NCI-H1092 (cell line): ENCODE results near the gene AARSD1.
"Not testable (repeated sequence)": the region's sequence is repeated elsewhere in the genome, so short reads cannot be mapped to it uniquely, and the experiment has no call there.

ENCODE experiments used
- DNase-seq: peaks from one replicate; lab custom pipeline; 2025; lab: John Stamatoyannopoulos, UW

Gene AARSD1

GRCh38 chr17:42980766-42981397, 16.6 kb upstream of the AARSD1 start:
- DNase-seq = peak; percentile 35

GRCh38 chr17:42980274-42980765, 16.1 kb upstream of the AARSD1 start, which contains the start of gene RUNDC1:
Gene RUNDC1, plus strand, starts transcription at chr17:42980565. Its CDS starts 12 bp downstream, at chr17:42980577.
- peak; percentile 89 for DNase-seq

DNA sequence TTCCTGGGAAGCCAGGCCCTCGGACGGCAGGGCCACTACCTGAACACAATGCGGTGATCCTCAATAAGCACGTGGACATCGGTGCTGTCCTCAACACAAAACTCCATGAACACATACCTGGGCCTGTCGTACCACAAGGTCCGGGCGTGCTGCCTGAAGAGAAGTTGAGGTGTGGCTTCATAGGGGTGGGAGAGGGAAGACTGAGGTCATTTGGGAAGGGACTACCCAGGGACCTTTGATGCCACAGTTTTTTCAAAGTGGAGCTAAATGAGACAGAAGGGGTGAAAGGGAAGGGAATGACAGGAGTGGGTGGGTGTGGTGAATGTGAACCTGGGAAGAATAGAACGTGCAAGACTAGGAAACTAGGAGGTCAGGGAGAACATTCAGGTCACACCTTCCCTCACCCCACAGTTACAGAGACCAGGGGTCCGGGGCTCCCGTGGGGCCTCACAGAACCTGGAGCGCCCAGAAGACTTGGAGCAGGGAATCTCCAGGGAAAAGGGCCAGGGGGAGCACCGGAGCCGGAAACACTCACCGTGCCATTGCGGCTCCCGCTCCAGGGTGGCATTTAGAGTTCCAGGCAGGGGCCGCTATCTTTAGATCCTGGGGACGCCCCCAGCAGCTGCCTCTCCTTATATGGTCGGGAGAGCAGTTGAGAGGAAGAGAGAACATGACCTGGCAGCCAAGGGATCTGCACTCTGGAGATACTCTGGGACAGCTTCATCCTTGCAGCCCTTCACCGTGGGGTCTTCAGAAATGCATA, 15.4 kb upstream of the AARSD1 start, which contains the start of gene PTGES3L:
TSS of gene PTGES3L (minus strand) at position 570 of the 763 bp plus-strand sequence. CDS start at position 543, 27 bp downstream.
- peak; percentile 72 for DNase-seq

- not testable (repeated sequence) for DNase-seq
Measured at GRCh38 chr17:42975701-42976100, 11.4 kb upstream of the AARSD1 start.

- DNase-seq = no peak
Measured at GRCh38 chr17:42975265-42975664, 11.0 kb upstream of the AARSD1 start.

DNA sequence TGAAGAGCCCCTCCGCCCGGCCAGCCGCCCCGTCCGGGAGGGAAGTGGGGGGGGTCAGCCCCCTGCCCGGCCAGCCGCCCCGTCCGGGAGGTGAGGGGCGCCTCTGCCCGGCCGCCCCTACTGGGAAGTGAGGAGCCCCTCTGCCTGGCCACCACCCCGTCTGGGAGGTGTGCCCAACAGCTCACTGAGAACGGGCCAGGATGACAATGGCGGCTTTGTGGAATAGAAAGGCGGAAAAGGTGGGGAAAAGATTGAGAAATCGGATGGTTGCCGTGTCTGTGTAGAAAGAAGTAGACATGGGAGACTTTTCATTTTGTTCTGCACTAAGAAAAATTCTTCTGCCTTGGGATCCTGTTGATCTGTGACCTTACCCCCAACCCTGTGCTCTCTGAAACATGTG, 9.1 kb upstream of the AARSD1 start:
- not testable (repeated sequence) for DNase-seq

GRCh38 chr17:42971589-42971988, 7.3 kb upstream of the AARSD1 start:
- DNase-seq = no peak

DNA sequence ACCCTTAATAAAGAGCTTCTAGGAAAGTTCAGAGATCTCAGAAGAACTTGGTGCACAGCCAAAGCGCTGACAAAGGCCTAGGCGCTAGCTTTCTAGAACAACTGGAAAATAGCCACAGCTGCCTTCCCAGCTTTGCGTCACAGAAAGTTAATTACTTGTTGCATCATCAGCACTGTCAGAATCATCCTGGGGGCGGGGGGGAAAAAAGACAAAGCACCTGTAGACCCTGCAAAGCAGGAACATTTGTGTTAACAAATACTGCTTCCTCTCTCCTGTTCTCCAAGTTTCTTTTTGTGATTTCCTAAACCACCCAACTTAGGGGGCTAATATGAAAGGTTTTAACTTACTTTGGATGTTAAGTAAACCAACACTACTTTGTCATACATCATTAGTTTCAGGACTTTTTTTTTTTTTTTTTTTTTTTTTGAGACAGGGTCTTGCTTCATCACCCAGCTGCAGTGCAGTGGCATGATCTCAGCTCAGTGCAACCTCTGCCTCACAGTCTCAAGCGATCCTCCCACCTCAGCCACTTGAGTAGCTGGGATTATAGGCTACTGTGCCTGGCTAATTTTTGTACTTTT, 4.8 kb upstream of the AARSD1 start:
- no peak for DNase-seq

- DNase-seq = no peak
Measured at GRCh38 chr17:42967925-42968324, 3.7 kb upstream of the AARSD1 start.

DNA sequence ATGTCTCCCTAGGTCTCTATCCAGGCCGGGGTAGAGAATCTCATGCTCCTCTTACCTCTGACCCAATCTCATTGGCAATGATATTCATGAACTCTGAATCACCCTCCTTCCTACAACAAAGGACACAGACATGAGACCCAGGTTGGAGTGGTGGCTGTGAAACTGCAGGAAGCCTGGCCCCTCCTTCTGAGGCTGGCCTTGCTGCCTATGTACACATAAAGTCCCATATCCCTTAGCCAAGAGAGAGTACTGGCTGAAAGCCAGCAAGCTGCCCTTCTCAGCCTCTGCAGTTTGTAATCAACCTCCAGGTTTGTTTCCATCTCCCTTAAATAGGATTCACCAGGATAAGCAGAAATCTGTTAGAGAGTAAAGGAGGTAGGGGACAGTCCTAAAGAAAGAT, 10.6 kb downstream of the AARSD1 start:
- DNase-seq = no peak

- no peak for DNase-seq
Measured at GRCh38 chr17:42950044-42950783, 14.0 kb downstream of the AARSD1 start.

DNA sequence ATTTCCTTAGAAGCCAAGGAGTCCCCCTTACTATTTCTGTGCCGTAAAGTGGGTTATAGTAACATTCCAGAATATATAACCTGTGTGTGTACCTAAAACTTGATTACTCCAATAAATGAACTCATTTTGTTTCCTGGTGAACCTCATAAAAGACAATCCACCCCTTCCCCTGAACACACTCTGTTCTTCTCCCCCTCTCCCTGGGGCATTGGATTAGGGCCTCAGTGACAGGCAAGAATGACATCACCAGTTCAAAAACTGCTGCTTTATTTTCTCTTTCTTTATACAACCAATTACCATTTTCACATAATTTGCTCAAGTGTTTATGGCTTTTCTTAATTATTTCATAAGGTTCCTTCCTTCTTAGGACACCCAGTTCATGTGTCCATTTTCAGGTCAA, 17.4 kb downstream of the AARSD1 start:
- no peak for DNase-seq

- no peak for DNase-seq
Measured at GRCh38 chr17:42944211-42944610, 20.0 kb downstream of the AARSD1 start.

- peak; percentile 60 for DNase-seq
Measured at GRCh38 chr17:42937712-42938596, 26.3 kb downstream of the AARSD1 start.

DNA sequence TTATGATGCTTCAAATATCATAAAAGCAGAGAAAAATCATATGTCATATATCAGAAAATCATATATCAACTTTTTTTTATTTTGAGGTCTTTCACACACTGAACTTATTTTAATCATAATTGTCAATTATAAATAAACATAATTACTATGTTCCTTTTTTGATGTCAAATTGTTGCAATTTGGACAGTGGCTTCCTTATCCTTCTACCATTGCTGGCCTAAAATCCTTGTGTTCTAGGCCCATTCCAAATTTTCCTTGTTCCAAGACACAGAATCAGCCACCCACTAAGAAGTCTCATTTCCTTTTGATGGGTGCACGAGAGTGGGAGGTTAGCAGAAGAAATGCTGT, 34.8 kb downstream of the AARSD1 start:
- no peak for DNase-seq

- DNase-seq = peak; percentile 36
Measured at GRCh38 chr17:42928714-42929496, 35.3 kb downstream of the AARSD1 start.

DNA sequence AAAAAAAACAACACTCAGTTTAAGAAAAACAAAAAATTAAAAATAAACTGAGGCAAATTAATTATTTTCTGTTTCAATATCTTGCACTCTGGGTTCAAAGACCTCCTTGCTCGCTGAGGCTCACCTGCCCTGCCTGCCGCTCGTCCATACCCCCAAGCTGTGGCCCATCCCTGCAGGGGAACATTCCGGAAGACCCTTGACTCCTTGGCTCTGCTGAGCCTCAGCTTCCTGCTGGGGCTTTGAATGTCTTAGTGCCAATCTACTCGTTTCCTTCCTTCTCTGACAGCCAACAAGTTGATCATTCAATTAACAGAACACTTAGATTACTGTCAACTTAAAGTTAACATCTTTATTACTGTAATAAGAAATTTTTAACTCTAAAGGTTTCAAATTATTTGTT, 39.4 kb downstream of the AARSD1 start:
- no peak for DNase-seq

DNA sequence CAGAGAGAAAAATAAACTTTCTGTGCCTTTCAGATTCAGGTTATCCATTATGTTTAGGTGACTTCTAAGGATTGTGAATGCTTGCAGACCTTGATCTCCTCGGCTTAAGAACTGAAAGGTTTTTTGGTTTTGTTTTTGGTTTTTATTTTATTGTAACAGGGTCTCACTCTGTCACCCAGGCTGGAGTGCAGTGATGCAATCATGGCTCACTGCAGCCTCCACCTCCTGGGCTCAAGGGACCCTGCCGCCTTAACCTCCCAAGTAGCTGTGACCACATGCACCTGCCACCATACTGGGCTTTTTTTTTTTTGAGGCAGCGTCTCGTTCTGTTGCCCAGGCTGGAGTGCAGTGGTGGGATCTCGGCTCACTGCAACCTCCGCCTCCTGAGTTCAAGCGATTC, 40.8 kb downstream of the AARSD1 start:
- not testable (repeated sequence) for DNase-seq

- DNase-seq = no peak
Measured at GRCh38 chr17:42922294-42922693, 42.0 kb downstream of the AARSD1 start.

DNA sequence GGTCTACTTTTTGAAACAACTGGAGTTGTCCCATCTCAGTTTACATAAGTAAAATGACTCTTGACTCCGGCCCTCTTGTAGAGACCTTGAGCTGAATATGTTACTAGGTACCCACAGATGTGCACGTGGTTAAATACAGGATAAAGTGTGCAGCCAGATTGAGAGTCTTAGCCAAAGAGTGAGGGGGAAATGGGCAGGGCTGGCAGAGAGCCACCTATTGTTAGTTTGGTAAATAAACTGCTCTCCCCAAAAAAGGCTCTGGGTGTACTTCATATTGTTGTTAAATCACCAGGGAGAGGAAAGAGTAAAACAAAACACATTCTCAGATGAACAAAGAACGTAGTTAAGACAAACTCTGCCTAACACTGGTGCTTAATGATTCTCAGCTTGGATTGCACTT, 43.3 kb downstream of the AARSD1 start:
- DNase-seq = peak; percentile 34
